GM19463 (cell line): ENCODE data around the gene FRMD8.

Source experiments
- ATAC-seq: cut with Tn5 transposase; IDR thresholded peaks from one replicate; pipeline ENCODE4 v1.9.1; 2021; ENCODE audit warnings: mild to moderate bottlenecking, moderate library complexity; ENCODE audit not compliant: unreplicated experiment

Gene FRMD8

GRCh38 chr11:65434057-65434666, 47.7 kb downstream of the FRMD8 start:
- ATAC-seq = no peak

DNA sequence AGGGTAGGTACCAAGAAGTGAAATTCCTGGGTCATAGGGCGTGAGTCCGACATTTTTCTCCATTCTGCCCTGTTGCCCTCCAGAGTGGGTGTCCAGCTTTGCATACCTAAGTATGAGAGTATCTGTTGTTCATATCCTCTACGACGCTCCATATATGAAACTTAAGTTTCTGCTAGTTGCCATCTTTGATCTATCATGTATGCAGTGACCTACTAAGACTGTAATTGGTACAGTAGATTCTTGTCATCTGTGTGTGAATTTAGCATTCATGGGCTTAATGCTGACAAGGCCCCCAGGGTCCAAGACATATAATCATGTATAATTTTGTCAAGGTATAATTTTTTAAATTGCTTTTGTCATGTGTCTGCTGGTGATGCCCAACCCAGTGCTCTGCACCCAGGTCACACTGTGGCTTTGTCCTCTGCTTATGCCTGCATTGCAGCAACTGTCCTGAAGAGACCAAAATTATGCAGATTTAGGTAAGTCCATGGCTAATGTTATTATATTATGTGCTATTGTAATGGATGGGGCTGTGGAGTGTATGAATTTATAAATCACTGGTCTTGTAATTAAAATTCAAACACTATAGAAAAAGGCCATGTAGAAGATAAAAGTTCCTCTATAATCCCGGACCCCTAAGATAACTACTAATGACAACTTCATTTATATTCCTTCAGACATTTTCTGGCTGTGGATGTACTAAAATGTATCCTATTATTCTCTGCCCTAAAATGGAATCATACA, 48.4 kb downstream of the FRMD8 start:
- no peak for ATAC-seq

DNA sequence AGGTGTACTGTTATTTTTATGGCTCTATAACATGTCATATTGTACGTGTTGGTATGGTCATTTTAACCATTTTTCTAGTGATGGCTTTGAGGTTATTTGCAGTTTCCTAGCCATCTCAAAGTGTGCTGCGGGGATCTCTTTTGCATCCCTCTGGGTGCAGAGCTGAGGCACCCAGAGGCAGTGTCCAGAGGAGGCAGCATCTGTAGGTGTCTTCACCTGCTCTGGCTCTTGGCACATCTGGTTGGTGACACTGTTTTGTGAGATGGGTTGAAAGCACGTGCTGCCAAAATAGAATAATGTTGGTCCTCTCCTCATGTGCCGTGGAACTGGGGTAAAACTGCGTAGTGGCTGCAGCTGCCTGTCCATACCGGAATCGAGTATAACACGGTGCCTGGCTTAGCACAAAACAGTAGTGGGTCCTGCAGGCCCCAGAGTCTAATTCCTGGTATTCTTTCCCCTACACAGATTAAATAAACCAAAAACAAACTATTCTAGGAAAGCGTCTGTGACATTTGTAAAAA, 49.0 kb downstream of the FRMD8 start:
- no peak for ATAC-seq

- ATAC-seq = no peak
Observed at GRCh38 chr11:65435981-65436411, 49.6 kb downstream of the FRMD8 start.

- ATAC-seq = no peak
Observed at GRCh38 chr11:65436412-65437032, 50.1 kb downstream of the FRMD8 start.

GRCh38 chr11:65437436-65438227, 51.2 kb downstream of the FRMD8 start:
- no peak for ATAC-seq

DNA sequence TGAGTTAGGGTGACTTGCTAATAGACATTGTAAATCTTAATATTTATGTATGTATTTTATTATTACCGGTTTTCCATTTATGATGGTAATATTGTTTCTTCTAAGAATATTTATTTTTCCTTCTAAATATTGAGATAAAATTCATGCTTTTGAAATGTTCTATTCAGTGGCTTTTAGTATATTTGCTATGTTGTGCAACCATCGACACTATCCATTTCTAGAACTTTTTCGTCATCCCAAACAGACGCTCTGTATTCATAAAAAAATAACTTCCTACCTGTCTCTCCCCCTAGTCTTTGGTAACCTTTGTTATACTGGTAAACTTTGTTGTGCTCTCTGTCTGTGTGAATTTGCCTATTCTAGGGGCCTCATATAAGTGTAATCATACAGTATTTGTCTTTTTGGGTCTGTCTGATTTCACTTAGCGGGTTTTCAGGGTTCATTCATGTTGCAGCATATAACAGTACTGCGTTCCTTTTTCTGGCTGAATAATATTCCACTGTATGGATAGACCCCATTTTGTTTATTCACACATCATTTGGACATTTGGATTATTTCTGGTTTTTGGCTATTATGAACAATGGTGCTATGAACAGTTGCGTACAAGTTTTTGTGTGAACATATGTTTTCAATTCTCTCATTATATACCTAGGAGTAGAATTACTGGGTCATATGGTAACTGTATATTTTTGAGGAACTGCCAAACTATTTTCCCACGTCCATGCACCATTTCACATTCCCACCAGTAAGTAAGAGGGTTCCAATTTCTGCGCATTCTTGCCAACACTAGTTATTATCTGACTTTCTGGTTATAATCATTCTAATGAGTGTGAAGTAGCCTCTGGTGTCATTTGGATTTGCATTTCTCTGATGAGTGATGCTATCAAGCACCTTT, 52.1 kb downstream of the FRMD8 start:
- ATAC-seq = no peak

DNA sequence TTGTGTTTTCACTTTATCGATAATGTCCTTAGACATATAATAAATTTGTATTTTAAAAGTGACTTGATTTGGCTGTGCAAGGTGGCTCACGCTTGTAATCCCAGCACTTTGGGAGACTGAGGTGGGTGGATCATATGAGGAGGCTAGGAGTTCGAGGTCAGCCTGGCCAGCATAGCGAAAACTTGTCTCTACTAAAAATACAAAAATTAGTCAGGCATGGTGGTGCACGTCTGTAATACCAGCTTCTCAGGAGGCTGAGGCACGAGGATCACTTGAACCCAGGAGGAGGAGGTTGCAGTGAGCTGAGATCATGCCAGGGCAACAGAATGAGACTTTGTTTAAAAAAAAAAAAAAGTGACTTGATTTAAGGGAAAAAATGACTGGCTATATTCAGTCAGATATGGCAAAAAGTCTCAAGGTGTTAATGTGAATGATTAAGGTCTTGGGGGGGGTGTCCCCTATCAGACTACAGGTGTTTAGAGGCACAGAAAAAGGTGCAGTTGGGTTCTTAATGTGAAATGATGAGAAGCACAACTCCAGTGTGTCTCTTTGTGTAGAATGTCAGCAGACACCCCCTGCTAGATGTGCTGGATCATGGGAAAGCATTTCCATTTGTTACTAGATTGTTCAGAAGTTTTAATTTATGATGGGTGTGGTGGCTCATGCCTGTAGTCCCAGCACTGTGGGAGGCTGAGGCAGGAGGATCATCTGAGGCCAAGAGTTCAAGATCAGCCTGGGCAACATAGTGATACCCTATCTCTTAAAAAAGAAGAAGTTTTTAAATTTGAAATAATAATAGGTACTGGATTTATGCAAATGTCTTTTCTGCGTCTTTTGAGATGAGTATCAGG, 53.1 kb downstream of the FRMD8 start:
- ATAC-seq = no peak

DNA sequence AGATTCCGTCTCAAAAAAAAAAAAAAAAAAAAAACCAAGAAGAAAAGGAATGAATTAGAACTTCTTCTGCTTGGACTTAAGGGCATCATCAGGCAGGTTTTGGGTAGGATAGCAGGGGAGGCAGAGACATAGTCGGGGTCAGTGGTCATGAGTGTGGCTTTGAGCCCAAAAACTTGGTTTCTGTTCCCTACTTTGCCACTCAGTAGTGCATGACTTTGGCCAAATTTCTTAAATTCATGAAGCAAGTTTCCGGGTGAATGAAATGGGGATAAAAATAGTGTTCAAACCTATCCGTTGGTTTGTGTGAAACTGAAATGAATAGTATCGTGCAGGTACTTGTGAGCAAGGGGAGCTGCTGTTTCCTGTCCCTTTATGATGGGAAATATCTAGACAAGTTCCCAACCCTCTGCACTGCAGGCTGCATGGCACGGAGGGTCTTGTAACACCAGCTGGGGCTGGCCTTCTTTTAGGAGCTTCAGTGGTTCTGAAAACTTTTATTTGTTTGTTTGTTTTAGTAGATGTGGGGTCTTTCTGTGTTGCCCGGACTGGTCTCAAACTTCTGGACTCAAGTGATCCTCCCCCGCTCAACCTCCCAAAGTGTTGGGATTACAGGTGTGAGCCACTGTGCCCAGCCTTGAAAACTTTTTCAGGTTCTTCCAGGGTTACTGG, 54.5 kb downstream of the FRMD8 start:
- peak; percentile 62 for ATAC-seq

- no peak for ATAC-seq
Observed at GRCh38 chr11:65442842-65443331, 56.5 kb downstream of the FRMD8 start.

- no peak for ATAC-seq
Observed at GRCh38 chr11:65444314-65445051, 58.0 kb downstream of the FRMD8 start.

DNA sequence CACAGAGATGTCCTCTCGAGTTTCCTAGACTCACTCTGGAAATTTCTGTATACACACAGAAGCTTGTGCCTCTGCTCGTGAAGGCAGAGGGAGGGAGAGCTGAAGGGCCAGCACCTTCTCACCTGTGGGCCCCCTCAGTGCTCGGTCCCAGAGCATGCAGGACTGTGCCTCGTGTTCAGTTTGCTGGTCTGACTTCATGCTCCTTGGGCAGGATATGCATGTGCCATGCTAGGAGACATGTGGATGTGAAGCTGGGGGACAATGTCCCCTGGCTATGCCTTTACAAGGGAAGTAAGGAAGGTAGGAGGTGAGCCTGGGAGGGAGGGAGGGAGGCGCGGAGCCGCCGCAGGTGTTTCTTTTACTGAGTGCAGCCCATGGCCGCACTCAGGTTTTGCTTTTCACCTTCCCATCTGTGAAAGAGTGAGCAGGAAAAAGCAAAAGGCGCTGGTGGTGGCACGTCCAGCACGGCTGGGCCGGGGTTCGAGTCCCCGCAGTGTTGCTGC, 58.7 kb downstream of the FRMD8 start:
- ATAC-seq = no peak

DNA sequence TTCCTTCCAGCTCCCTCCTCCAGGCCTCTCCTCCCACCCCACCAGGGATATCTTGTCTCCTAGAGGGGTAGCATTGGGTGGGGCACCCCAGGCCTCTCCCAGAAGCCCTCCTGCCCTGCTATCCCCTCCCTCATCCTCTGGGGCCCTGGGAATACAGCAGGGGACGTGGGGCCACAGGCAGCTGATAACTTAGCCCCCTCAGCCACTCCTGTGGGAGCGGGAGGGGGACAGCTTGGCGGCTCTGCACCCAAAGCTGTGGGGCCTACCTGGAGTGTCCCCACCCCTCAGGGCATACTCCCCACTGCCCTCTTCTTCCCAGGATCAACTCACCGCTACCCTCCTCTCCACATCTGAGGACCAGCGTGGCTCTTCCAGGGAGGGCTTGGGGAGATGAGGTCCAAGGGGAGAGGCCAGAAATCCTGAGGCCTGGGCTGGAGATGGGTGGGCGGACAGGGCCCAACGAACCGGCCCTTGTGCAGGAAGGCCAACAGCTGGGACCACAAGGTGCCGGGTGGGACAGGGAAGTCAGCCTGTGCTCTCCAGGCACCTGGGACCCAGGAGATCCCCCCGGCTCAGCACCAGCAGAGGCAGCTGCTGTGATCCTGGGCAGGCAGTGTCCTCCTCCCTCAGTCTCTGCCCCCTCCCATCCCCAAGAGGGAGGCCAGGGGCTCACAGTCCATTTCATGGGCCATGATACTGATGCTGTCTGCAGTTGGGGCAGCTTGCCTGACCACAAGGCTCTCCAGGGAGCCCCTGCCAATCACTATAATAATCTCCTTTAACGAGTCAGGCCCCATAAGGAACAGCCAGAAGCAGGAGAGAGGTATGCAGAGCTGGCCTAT, 59.4 kb downstream of the FRMD8 start:
- ATAC-seq = no peak

DNA sequence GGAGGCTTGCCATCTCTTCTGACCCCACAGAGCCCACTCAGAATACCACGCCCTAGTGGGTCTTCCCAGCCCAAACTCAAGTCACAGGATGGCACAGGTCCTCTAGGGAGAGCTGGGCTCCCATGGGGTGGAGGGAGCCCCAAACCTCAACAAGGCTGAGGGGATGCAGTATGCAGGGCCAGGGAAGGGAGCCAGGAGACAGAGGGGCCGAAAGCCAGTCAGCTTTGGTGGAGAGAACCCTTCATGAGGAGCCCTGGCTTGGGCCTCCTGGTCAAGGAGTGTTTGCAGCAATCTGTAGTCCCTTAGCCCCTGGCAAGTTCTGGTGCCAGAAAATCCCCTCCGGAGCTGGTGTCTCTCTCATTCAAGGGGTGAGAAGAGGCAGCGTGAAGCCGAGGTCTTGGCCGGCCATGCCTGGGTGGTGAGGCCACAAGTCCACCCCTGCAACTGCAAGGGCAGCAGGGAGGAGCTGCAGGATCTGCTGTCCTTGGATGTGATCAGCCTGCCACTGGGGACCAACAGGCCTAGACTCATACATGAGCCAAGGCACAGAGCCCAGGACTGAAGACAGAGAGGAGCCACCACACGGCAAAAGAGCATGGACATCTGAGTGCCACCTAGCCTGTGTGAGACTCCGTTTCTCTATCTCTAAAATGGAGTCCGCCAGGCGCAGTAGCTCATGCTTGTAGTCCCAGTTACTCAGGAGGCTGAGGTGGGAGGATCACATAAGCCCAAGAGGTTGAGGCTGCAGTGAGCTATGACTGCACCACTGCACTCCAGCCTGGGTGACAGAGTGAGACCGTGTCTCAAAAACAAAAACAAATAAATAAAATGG, 60.2 kb downstream of the FRMD8 start:
- no peak for ATAC-seq

GRCh38 chr11:65448074-65448417, 61.6 kb downstream of the FRMD8 start:
- no peak for ATAC-seq
